OCI-LY7 (cell line): ENCODE data around the gene ARPC1B.

Experiments used
- EZH2phosphoT487 ChIP-seq: fragments of 200-600 bp; sonication (generic); IDR thresholded peaks from 2 replicates; pipeline ENCODE4 v1.6.1; 2018; ENCODE audit warnings: low read depth, borderline replicate concordance, mild to moderate bottlenecking, mixed run types, antibody characterized with exemption, low read length, moderate library complexity, mixed read lengths
- TF ChIP-seq, protein P1 (sequence below): fragments of 200-600 bp; sonication (generic); conservative IDR thresholded peaks from 2 replicates; pipeline ENCODE4 v1.5.1; 2014; ENCODE audit warnings: mild to moderate bottlenecking, antibody characterized with exemption, low read length, moderate library complexity, mixed read lengths

DNA sequence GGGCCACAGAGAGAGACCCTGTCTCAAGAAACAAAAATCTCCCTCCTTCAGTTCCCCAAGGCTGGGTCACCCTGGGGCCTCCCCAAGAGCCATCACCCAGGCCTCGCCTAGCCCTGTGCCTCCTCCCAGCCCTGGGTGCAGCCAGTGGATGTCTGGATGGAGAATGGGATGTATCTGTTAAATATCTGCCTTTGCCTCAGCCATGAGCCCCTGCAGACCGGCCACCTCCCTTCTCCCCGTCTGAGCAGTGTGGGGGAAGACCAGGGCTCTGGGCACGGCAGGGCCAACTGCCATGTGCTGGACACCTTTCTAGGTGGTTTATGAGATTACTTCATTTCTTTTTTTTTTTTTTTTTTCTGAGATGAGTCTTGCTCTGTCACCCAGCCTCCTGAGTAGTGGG lies 10.0 kb downstream of the ARPC1B start:
- TF ChIP-seq, protein P1, sequence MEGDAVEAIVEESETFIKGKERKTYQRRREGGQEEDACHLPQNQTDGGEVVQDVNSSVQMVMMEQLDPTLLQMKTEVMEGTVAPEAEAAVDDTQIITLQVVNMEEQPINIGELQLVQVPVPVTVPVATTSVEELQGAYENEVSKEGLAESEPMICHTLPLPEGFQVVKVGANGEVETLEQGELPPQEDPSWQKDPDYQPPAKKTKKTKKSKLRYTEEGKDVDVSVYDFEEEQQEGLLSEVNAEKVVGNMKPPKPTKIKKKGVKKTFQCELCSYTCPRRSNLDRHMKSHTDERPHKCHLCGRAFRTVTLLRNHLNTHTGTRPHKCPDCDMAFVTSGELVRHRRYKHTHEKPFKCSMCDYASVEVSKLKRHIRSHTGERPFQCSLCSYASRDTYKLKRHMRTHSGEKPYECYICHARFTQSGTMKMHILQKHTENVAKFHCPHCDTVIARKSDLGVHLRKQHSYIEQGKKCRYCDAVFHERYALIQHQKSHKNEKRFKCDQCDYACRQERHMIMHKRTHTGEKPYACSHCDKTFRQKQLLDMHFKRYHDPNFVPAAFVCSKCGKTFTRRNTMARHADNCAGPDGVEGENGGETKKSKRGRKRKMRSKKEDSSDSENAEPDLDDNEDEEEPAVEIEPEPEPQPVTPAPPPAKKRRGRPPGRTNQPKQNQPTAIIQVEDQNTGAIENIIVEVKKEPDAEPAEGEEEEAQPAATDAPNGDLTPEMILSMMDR: no peak
- TF ChIP-seq EZH2phosphoT487: no peak
